GM12878 (cell line): ENCODE measurements around the gene APEX1. TPM values are rescaled to one million over a fixed set of nuclear protein-coding genes. Genes with fewer than 3 reads are reported as not detected.

ENCODE experiments used
- BMI1 ChIP-seq: fragments of 450-650 bp; IDR thresholded peaks from 2 replicates; pipeline ENCODE4 v1.6.1; 2016; ENCODE audit warnings: mild to moderate bottlenecking, moderate library complexity, borderline replicate concordance
- CBX3 ChIP-seq: fragments of 200-600 bp; sonication (generic); IDR thresholded peaks from 2 replicates; pipeline ENCODE4 v1.6.1; 2016; ENCODE audit warnings: low read depth, borderline replicate concordance
- CHD2 ChIP-seq: IDR thresholded peaks from 2 replicates; pipeline ENCODE4 v1.6.1; 2011; ENCODE audit warnings: low read depth, low read length, improper control_type of control experiment, borderline replicate concordance
- CHD4 ChIP-seq: fragments of 200-600 bp; sonication (generic); IDR thresholded peaks from 2 replicates; pipeline ENCODE4 v1.6.1; 2016; ENCODE audit warnings: mild to moderate bottlenecking
- CREB1 ChIP-seq: IDR thresholded peaks from 2 replicates; pipeline ENCODE4 v1.6.1; 2012; ENCODE audit warnings: low read depth, mild to moderate bottlenecking, inconsistent platforms
- EED ChIP-seq: sonication (generic); IDR thresholded peaks from 2 replicates; pipeline ENCODE4 v1.6.1; 2016; ENCODE audit warnings: antibody characterized with exemption, low read depth
- GATAD2B ChIP-seq: fragments of 450-650 bp; conservative IDR thresholded peaks from 2 replicates; pipeline ENCODE4 v1.6.1; 2017; ENCODE audit warnings: low read depth, mild to moderate bottlenecking, moderate library complexity
- HDAC2 ChIP-seq: fragments of 200-600 bp; sonication (generic); IDR thresholded peaks from 2 replicates; pipeline ENCODE4 v1.6.1; 2017
- IKZF2 ChIP-seq, 2 experiments: fragments of 450-650 bp; IDR thresholded peaks; 2 replicates each; pipeline ENCODE4 v1.6.1; 2017; ENCODE audit warnings: mild to moderate bottlenecking in 2 of 2, moderate library complexity in 2 of 2
- IRF4 ChIP-seq: IDR thresholded peaks from 2 replicates; pipeline ENCODE4 v1.6.1; 2011; ENCODE audit warnings: low read depth, low read length
- MEF2A ChIP-seq: IDR thresholded peaks from 2 replicates; pipeline ENCODE4 v1.6.1; 2011; ENCODE audit warnings: low read depth, mild to moderate bottlenecking, low read length, moderate library complexity; ENCODE audit not compliant: insufficient read depth
- MXI1 ChIP-seq: fragments of 150-350 bp; IDR thresholded peaks from 2 replicates; pipeline ENCODE4 v1.6.1; 2011; ENCODE audit warnings: low read depth, mild to moderate bottlenecking, inconsistent platforms, low read length, improper control_type of control experiment
- MYC ChIP-seq: IDR thresholded peaks from 2 replicates; pipeline ENCODE4 v1.6.1; 2011; ENCODE audit warnings: mild to moderate bottlenecking, low read length, moderate library complexity, inconsistent platforms; ENCODE audit not compliant: insufficient read depth, insufficient replicate concordance, insufficient read length, severe bottlenecking
- NFYA ChIP-seq: IDR thresholded peaks from 2 replicates; pipeline ENCODE4 v1.6.1; 2011; ENCODE audit warnings: low read depth, mild to moderate bottlenecking, low read length, improper control_type of control experiment, borderline replicate concordance
- NR2C2 ChIP-seq: IDR thresholded peaks from 2 replicates; pipeline ENCODE4 v1.6.1; 2011; ENCODE audit warnings: borderline replicate concordance, low read depth; ENCODE audit not compliant: control insufficient read depth, insufficient read length
- PML ChIP-seq: IDR thresholded peaks from 2 replicates; pipeline ENCODE4 v1.6.1; 2012; ENCODE audit warnings: low read length, inconsistent platforms
- POLR2A ChIP-seq: IDR thresholded peaks from 2 replicates; pipeline ENCODE4 v1.6.1; 2011; ENCODE audit warnings: low read depth, mild to moderate bottlenecking, low read length
- SPI1 ChIP-seq: IDR thresholded peaks from 2 replicates; pipeline ENCODE4 v1.6.1; 2011; ENCODE audit warnings: low read depth, mild to moderate bottlenecking, low read length, moderate library complexity, borderline replicate concordance; ENCODE audit not compliant: insufficient read depth
- polyA plus RNA-seq, 11 experiments: library from polyadenylated mRNA; depleted of rRNA in 4 of 11; unstranded in 6 of 11; stranded (reverse) in 5 of 11; fragments of >200 nt; fragmentation: Nextera tagmentation in 4 of 11; fragmentation: Illumina TruSeq in 1 of 11; extraction: Ambion mirVana in 4 of 11; extraction: Trizol in 1 of 11; gene quantifications; 1 replicate in 1 of 11; 2 replicates in 10 of 11; pipeline versions ENCODE4 v1.2.1 to v1.2.3, GENCODE V29; 2011 to 2016; ENCODE audit warnings: inconsistent platforms in 2 of 11, missing spikeins in 2 of 11, low read depth in 1 of 11
- total RNA-seq, 4 experiments: library from RNA; depleted of rRNA in 3 of 4; stranded (reverse); fragments of >200 nt in 3 of 4; fragmentation: Illumina TruSeq in 1 of 4; extraction: Trizol in 1 of 4; gene quantifications; 2 replicates each; pipeline versions ENCODE4 v1.2.1 to v1.2.3, GENCODE V29; 2013 to 2021
- TF ChIP-seq, protein P1 (sequence below): fragments of 450-650 bp; IDR thresholded peaks from 2 replicates; pipeline ENCODE4 v1.6.1; 2017; ENCODE audit warnings: mild to moderate bottlenecking, moderate library complexity
- TF ChIP-seq, protein P2 (sequence below): IDR thresholded peaks from 2 replicates; pipeline ENCODE4 v1.6.1; 2012; ENCODE audit warnings: mild to moderate bottlenecking, low read depth, low read length
- TF ChIP-seq, protein P3 (sequence below): fragments of 450-650 bp; IDR thresholded peaks from 2 replicates; pipeline ENCODE4 v1.6.1; 2017; ENCODE audit warnings: antibody characterized with exemption, mild to moderate bottlenecking, moderate library complexity

Gene APEX1
- total and polyA plus RNA-seq, 10 of the 15 experiments (the other 5 are each of a cell fraction or from before 2014, with no cell fraction given), result 115 to 407 (median 300) TPM

DNA sequence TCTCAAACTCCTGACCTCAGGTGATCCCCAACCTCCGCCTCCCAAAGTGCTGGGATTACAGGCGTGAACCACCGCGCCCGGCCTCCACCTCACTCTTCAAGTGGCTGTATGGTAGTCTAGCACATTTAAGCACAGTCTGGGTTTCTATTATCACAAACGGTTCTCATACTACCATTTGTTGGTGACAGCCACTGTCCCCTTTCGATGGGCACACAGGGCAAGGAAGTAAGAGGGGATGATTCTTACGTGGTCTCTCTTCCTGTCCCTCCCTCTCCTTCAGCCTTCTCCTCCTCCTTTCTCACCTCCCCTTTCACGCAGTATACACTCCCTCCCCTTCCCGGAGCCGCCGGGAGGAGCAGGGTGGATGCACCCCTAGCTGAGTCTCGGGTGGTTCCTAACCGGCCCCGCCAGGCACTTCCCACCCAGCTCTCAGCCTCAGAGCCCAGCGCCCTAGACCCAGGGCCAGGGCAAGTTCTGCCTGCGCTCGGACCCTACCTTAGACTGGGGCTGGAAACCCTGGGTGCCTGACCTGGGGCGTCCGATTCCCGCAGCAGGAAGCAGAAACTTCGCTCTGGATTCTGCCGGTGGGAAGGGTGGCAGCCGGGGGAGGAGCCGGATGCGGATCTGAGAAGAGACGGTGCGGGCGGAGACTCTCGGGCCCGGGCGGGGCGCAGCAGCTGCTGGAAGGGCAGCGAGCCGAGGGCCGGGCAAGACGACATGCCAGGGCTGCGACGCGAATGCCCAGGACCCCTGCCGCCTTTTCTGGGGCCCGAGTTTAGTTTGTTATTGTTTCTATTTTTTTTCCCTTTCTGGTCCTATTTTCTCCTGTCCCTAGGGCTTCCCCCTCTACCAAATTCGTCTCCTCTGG, 41.9 kb upstream of the APEX1 start, which contains the start of gene TEP1 (continued):
- TF ChIP-seq, protein P1, sequence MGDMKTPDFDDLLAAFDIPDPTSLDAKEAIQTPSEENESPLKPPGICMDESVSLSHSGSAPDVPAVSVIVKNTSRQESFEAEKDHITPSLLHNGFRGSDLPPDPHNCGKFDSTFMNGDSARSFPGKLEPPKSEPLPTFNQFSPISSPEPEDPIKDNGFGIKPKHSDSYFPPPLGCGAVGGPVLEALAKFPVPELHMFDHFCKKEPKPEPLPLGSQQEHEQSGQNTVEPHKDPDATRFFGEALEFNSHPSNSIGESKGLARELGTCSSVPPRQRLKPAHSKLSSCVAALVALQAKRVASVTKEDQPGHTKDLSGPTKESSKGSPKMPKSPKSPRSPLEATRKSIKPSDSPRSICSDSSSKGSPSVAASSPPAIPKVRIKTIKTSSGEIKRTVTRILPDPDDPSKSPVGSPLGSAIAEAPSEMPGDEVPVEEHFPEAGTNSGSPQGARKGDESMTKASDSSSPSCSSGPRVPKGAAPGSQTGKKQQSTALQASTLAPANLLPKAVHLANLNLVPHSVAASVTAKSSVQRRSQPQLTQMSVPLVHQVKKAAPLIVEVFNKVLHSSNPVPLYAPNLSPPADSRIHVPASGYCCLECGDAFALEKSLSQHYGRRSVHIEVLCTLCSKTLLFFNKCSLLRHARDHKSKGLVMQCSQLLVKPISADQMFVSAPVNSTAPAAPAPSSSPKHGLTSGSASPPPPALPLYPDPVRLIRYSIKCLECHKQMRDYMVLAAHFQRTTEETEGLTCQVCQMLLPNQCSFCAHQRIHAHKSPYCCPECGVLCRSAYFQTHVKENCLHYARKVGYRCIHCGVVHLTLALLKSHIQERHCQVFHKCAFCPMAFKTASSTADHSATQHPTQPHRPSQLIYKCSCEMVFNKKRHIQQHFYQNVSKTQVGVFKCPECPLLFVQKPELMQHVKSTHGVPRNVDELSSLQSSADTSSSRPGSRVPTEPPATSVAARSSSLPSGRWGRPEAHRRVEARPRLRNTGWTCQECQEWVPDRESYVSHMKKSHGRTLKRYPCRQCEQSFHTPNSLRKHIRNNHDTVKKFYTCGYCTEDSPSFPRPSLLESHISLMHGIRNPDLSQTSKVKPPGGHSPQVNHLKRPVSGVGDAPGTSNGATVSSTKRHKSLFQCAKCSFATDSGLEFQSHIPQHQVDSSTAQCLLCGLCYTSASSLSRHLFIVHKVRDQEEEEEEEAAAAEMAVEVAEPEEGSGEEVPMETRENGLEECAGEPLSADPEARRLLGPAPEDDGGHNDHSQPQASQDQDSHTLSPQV, result no peak
- no peak for TF ChIP-seq CHD2
- TF ChIP-seq IKZF2 (IDR thresholded peaks at IDR 0.05), result peak; percentile 84 to 86
- TF ChIP-seq BMI1, result no peak
- TF ChIP-seq IRF4, result no peak
- TF ChIP-seq MYC, result no peak
- TF ChIP-seq CREB1, result no peak
- TF ChIP-seq POLR2A, result peak; percentile 71
- no peak for TF ChIP-seq NR2C2
- TF ChIP-seq CHD4, result no peak
- peak; percentile 69 for TF ChIP-seq EED
- no peak for TF ChIP-seq MXI1
- TF ChIP-seq, protein P2, sequence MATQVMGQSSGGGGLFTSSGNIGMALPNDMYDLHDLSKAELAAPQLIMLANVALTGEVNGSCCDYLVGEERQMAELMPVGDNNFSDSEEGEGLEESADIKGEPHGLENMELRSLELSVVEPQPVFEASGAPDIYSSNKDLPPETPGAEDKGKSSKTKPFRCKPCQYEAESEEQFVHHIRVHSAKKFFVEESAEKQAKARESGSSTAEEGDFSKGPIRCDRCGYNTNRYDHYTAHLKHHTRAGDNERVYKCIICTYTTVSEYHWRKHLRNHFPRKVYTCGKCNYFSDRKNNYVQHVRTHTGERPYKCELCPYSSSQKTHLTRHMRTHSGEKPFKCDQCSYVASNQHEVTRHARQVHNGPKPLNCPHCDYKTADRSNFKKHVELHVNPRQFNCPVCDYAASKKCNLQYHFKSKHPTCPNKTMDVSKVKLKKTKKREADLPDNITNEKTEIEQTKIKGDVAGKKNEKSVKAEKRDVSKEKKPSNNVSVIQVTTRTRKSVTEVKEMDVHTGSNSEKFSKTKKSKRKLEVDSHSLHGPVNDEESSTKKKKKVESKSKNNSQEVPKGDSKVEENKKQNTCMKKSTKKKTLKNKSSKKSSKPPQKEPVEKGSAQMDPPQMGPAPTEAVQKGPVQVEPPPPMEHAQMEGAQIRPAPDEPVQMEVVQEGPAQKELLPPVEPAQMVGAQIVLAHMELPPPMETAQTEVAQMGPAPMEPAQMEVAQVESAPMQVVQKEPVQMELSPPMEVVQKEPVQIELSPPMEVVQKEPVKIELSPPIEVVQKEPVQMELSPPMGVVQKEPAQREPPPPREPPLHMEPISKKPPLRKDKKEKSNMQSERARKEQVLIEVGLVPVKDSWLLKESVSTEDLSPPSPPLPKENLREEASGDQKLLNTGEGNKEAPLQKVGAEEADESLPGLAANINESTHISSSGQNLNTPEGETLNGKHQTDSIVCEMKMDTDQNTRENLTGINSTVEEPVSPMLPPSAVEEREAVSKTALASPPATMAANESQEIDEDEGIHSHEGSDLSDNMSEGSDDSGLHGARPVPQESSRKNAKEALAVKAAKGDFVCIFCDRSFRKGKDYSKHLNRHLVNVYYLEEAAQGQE, result no peak
- no peak for TF ChIP-seq SPI1
- TF ChIP-seq MEF2A, result no peak
- TF ChIP-seq CBX3, result no peak
- no peak for TF ChIP-seq PML
- TF ChIP-seq GATAD2B, result peak; percentile 79
- no peak for TF ChIP-seq NFYA
- TF ChIP-seq HDAC2, result no peak
- TF ChIP-seq, protein P3, sequence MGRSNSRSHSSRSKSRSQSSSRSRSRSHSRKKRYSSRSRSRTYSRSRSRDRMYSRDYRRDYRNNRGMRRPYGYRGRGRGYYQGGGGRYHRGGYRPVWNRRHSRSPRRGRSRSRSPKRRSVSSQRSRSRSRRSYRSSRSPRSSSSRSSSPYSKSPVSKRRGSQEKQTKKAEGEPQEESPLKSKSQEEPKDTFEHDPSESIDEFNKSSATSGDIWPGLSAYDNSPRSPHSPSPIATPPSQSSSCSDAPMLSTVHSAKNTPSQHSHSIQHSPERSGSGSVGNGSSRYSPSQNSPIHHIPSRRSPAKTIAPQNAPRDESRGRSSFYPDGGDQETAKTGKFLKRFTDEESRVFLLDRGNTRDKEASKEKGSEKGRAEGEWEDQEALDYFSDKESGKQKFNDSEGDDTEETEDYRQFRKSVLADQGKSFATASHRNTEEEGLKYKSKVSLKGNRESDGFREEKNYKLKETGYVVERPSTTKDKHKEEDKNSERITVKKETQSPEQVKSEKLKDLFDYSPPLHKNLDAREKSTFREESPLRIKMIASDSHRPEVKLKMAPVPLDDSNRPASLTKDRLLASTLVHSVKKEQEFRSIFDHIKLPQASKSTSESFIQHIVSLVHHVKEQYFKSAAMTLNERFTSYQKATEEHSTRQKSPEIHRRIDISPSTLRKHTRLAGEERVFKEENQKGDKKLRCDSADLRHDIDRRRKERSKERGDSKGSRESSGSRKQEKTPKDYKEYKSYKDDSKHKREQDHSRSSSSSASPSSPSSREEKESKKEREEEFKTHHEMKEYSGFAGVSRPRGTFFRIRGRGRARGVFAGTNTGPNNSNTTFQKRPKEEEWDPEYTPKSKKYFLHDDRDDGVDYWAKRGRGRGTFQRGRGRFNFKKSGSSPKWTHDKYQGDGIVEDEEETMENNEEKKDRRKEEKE, result no peak
